GM21619 (cell line): Measurements from ENCODE around the gene CMSS1.
A peak's percentile ranks its signal among the peaks of the same experiment; 100 is the strongest.

Experiments
- ATAC-seq: cut with Tn5 transposase; IDR thresholded peaks from one replicate; pipeline ENCODE4 v1.9.1; 2021; ENCODE audit not compliant: unreplicated experiment

CMSS1 gene

GRCh38 chr3:100098784-100099070 lies 281.1 kb downstream of the CMSS1 start:
- ATAC-seq: no peak

GRCh38 chr3:100099621-100100020 lies 282.0 kb downstream of the CMSS1 start:
- no peak for ATAC-seq

- no peak for ATAC-seq
These were observed 282.8 kb downstream of the CMSS1 start for GRCh38 chr3:100100425-100100824.

- ATAC-seq: no peak
These were observed 285.1 kb downstream of the CMSS1 start for GRCh38 chr3:100102757-100103156.

- ATAC-seq: peak; percentile 82
These were observed 286.1 kb downstream of the CMSS1 start for GRCh38 chr3:100103558-100104441.

GRCh38 chr3:100104442-100104798 lies 286.8 kb downstream of the CMSS1 start:
- ATAC-seq: peak; percentile 37

GRCh38 chr3:100104817-100105413 lies 287.3 kb downstream of the CMSS1 start:
- ATAC-seq: no peak

GRCh38 chr3:100105501-100105900 lies 287.8 kb downstream of the CMSS1 start:
- peak; percentile 44 for ATAC-seq

- ATAC-seq: no peak
These were observed 288.4 kb downstream of the CMSS1 start for GRCh38 chr3:100106094-100106493.

GRCh38 chr3:100106531-100107141 lies 289.0 kb downstream of the CMSS1 start:
- ATAC-seq: no peak

- no peak for ATAC-seq
These were observed 289.7 kb downstream of the CMSS1 start for GRCh38 chr3:100107221-100107814.

- ATAC-seq: no peak
These were observed 290.9 kb downstream of the CMSS1 start for GRCh38 chr3:100108464-100109079.

GRCh38 chr3:100110162-100110561 lies 292.5 kb downstream of the CMSS1 start:
- no peak for ATAC-seq

GRCh38 chr3:100111728-100112127 lies 294.1 kb downstream of the CMSS1 start:
- no peak for ATAC-seq

GRCh38 chr3:100113723-100114412 lies 296.2 kb downstream of the CMSS1 start:
- ATAC-seq: no peak

- ATAC-seq: no peak
These were observed 296.9 kb downstream of the CMSS1 start, which contains the start of gene FILIP1L for GRCh38 chr3:100114413-100115030. TSS of gene FILIP1L (minus strand) at chr3:100114501.

- ATAC-seq: no peak
These were observed 299.4 kb downstream of the CMSS1 start for GRCh38 chr3:100117093-100117492.

GRCh38 chr3:100120012-100120411 lies 302.4 kb downstream of the CMSS1 start:
- ATAC-seq: no peak

- no peak for ATAC-seq
These were observed 303.0 kb downstream of the CMSS1 start for GRCh38 chr3:100120693-100121092.

GRCh38 chr3:100122321-100122720 lies 304.7 kb downstream of the CMSS1 start:
- ATAC-seq: no peak
